Right forelimb (tissue), 1 donor: ENCODE measurements around the gene TEX14.

Experiments
- DNase-seq: peaks from one replicate; pipeline ENCODE4 v3.0.0-alpha.2; 2018

Gene TEX14

GRCh38 chr17:58517378-58517927 lies 174.4 kb downstream of the TEX14 start:
- DNase-seq, result no peak

DNA sequence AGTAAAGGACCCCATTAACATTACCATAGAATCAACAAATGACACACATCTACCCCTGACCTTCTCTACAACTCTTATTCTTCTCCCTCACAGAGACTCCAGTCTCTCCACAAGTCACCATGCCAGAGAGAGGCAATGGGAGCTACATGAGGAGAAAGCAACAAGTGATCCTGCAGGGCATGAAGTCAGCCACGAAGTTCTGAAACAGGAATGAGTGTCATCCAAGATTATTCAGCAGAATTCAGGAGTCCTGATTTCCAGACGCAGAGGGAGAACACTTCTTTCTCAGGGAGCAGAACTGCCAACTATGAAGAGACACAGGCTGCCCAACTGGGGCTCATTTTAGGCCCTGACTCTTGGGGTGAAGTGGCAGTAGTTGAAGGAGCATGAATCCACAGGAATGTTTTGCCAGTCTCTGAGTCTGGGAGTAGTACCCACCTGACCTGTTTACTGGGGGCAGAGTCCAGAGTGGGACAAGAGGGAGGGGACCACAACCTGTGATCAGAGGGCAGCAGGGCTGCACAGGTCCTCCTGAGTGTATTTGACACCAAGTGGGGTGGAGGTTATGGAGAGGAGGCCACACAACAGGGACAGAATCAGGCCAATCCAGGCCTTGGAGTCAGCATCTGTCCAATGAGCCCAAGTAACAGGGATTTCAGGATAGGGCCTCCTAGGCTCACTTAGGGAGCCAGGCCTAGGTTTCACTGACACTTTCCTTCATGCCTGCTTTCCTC lies 175.0 kb downstream of the TEX14 start:
- no peak for DNase-seq

DNA sequence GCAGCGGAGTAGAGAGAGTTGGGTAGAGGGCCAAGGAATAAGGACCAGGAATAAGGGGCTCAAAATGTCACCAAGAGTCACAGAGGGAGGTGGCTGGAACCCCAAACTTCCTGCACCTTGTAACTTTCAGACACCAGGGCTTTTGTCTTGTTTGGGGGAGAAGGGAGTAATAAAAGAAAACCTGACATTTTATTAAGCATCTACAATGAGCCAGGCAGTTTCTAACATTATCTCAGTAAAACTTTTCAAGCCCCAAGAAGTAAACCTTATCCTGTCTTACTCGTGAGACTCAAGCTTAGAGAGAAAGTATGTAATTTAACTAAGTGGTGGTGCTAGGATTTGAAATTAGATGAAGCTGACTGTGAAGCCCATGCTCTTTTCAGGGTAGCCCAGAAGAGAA lies 176.6 kb downstream of the TEX14 start:
- DNase-seq, result no peak

DNA sequence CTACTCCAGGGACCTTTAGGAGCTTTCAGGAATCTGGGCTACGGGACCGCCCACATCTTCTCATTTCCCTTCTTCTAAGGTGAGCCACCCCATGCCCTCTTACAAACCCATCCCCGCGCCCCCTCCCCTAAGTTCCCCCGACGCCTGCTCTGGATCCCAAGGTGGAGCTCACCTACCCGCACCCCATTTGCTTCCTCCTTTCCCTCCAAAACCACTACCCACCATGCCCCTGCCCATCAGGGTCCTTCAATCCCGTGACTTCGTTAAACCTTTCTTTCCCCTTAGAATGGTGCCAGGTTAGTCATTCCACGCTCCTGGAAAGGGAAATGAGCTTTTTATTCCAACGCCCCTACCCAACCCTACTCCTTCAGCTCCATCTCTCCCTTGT lies 177.1 kb downstream of the TEX14 start:
- DNase-seq, result no peak

DNA sequence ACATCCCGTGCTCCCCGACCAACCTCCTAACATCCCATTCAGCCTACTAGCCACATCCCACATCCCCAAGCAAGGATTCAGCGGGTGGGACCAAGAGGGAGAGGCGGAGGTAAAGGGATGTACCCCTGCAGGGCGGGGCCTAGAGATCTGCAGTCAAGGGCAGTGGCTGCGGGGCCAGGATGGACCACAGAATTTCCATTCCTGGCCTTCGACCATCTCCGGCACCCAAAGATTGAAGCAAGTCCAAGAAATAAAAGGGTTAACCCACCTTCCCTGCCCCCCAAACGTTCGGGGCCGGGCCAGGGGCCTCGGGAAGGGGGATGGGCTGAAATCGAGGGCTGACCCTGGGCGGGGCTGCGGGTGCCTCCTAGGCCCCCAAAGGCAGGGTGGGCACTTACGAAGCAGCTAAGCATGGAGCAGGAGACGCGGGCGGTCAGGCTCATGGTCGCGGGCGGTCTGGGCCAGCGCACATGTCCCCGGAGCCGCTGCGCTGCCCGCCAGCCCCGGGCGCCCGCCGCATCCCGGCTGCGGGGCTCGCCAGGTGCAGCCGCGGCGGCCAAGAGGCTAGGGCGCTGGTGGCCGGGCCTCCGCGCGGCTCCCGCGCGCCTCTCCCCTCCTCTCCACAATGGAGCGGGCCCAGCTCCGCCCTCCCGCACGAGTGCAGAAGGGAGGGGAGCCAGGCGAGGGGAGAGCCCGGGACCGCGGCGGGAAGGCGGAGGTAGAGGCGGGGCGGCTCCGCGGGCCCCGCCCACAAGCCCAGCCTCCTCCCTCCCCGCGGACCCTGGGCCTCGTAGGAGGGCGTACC lies 177.7 kb downstream of the TEX14 start, which contains the start of gene MTMR4:
MTMR4 (minus strand) TSS at position 674 of the 805 bp plus-strand sequence; CDS start at position 443, 231 bp downstream.
- DNase-seq, result peak; percentile 85

DNA sequence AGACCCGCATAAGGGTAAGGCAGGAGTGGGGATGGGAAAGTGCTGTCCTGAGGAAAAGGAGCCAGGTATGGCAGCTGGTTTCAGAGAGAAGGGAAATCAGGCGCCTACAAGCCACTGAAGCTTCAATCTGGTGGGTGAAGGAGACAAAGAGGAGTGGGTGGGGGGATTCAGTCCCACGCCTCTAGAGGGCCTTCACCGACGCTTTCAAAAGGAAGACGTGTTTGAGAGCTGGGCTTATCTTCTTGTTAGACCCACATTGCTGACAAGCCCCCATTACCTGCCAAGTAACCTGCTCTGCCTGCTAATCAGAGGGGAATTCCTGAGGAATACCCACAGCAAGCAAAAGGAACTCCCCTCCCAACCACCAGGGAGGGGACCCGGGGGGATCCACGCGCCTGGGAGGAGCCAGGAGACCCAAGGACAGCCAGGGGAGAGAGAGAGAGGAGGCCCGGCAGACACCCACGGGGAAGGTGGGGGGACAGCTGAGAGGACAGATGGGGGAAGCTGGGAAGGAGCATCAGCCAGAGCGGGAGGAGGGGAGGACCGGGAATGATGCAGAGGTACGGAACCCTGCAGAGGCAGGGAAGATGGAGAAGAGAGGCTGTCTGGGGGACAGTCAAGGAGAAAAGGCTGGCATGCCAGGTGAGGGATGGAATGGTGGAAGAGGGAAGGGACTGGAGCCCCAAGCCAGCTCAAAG lies 178.4 kb downstream of the TEX14 start:
- DNase-seq, result no peak

DNA sequence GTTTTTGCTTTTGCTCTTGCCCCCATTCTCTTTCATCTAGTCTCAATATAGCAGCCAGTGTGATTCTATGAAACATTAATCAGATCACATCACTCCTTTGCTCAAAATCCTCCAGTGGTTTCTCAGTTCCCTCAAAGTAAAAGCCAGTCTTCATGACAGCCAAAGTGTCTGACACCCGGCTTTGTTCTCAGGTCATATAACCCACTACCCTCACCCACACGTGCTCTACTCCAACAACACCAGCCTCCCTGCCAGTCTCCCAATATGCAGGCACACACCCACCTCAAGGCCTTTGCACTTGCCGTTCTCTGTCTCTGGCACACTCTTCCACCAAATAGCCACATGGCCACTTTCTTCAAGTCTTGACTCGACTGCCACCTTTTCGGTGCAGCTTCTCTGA lies 181.8 kb downstream of the TEX14 start:
- DNase-seq, result no peak

DNA sequence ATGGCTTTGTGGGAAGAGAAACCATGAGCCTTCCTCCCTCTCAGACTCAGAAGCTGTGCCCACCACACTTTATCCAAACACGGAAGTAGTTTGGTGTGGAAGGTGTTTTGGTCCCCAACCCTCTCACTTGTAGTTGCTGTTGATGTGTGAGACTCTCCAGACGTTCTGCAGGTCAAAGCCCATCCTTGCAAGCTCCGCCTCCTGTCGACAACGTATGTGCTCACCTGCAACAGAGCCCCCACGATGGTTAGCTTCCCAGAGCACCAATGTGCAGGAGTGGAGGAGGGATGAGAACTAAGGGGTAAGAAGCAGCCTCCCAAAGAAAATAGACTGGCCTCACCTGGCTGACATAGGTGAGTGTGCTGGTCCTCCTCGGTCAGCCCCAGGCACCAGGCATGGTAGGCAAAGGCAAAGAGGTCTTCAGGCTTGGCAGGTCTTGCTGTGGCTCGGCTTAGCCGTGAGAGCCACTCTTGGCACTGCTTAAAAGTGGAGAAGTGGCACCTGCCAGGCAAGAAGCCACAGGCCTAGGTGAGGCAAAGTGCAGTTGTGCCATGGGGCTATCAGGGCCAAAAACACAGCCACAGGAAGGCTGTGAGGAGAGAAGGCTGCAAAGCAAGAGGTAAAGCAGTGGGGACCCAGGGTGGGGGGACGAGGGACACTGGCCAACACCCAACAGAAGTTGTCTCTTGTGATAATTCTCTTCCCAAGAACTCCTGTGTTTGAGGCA lies 183.3 kb downstream of the TEX14 start:
- no peak for DNase-seq

DNA sequence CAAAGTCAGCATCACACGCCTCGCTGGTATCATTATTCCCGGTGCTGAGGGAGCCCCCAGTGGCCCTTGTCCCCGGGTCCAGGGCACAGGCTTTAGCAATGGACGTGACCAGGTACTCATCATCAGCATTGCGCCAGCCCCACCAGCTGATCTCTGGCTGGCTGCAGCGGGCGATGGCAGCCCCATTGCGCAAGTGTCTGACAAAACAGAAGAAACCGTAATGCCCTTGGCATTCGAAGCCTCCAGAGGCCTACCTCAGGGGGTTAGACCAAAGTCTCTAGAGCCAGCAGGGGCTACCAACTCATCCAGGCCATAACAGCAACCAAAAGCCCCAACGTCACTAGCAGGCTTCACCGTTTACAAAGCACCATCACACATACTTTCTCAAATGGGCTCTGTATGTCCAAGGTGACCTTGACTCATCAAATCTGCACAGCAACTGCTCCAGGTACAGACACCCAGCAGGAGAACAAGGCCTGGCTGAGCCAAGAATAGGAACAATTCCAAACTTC lies 184.7 kb downstream of the TEX14 start:
- DNase-seq, result no peak
